Cardiac septum (tissue), 1 donor: ENCODE measurements around the gene SIN3A. TPM values are rescaled to one million over a fixed set of nuclear protein-coding genes. Genes with fewer than 3 reads are reported as not detected.
"Not testable (repeated sequence)": the region's sequence is repeated elsewhere in the genome, so short reads cannot be mapped to it uniquely, and the experiment has no call there.

Source experiments
- DNase-seq: peaks from one replicate; pipeline ENCODE4 v3.0.0-alpha.2; 2020; ENCODE audit warnings: low spot score
- intact Hi-C: fragments of 100-400 bp; cut with DNase I; formaldehyde crosslinking; loops from one replicate; pipeline ENCODE4 v1.14.0; 2022
- total RNA-seq: library from RNA; stranded (reverse); fragmentation: NEBNext Ultra II Directional; extraction: Animal tissue kit (Norgen Biotek cat#: 25700); gene quantifications from one replicate; pipeline ENCODE4 v1.2.1, GENCODE V29; 2021
- donor health status: DM: no; HTN: no; CAD: no.

SIN3A gene
- total RNA-seq, 1 donor from 2014 or later, result 30.6 TPM

- no peak for DNase-seq
- intact Hi-C loops, result no loop called here
These were observed 104.1 kb downstream of the SIN3A start for GRCh38 chr15:75347222-75348033.

GRCh38 chr15:75346796-75347221 is 104.7 kb downstream of the SIN3A start, which contains the start of gene NEIL1:
NEIL1 (plus strand) TSS chr15:75347039; CDS start chr15:75348906, 1,867 bp downstream.
- no peak for DNase-seq
- intact Hi-C loops, result no loop called here

GRCh38 chr15:75343953-75344352 is 107.5 kb downstream of the SIN3A start:
- intact Hi-C loops, DNase-seq: not testable (repeated sequence)

GRCh38 chr15:75342221-75342620 is 109.3 kb downstream of the SIN3A start:
- DNase-seq, result no peak
- intact Hi-C loops, result no loop called here

GRCh38 chr15:75339531-75340240 is 111.8 kb downstream of the SIN3A start:
- no peak for DNase-seq
- intact Hi-C loops, result no loop called here

- DNase-seq, result no peak
- intact Hi-C loops, result no loop called here
These were observed 112.7 kb downstream of the SIN3A start for GRCh38 chr15:75338661-75339240.

- intact Hi-C loops, result no loop called here
These were observed 115.7 kb downstream of the SIN3A start, which contains the start of gene COMMD4 for GRCh38 chr15:75335705-75336355. COMMD4 (plus strand) TSS chr15:75336063; CDS start chr15:75336090, 27 bp downstream.

GRCh38 chr15:75335313-75335704 is 116.2 kb downstream of the SIN3A start:
- intact Hi-C loops, result no loop called here
- no peak for DNase-seq

More at GRCh38 chr15:75335705-75336355, 115.7 kb downstream of the SIN3A start, which contains the start of gene COMMD4:
- DNase-seq, result peak; percentile 97

- DNase-seq, intact Hi-C loops: not testable (repeated sequence)
These were observed 117.7 kb downstream of the SIN3A start for GRCh38 chr15:75333654-75334419.

GRCh38 chr15:75332093-75332492 is 119.4 kb downstream of the SIN3A start:
- intact Hi-C loops, DNase-seq: not testable (repeated sequence)

GRCh38 chr15:75329571-75329970 is 121.9 kb downstream of the SIN3A start:
- intact Hi-C loops, result loop anchor here (10.0 kb wide), 1 partner anchor 115 kb away; no protein-coding TSS in a partner anchor
- DNase-seq, result no peak

- no peak for DNase-seq
- intact Hi-C loops, result loop anchor here (10.0 kb wide), 1 partner anchor 114 kb away; no protein-coding TSS in a partner anchor
These were observed 122.8 kb downstream of the SIN3A start for GRCh38 chr15:75328493-75329314.

- intact Hi-C loops, result loop anchor here (10.0 kb wide), 1 partner anchor 113 kb away; no protein-coding TSS in a partner anchor
- DNase-seq, result no peak
These were observed 124.0 kb downstream of the SIN3A start for GRCh38 chr15:75327491-75327890.

GRCh38 chr15:75327005-75327404 is 124.5 kb downstream of the SIN3A start:
- no peak for DNase-seq
- intact Hi-C loops, result loop anchor here (10.0 kb wide), 1 partner anchor 112 kb away; no protein-coding TSS in a partner anchor

GRCh38 chr15:75325922-75326321 is 125.6 kb downstream of the SIN3A start:
- intact Hi-C loops, result loop anchor here (10.0 kb wide), 1 partner anchor 111 kb away; no protein-coding TSS in a partner anchor
- no peak for DNase-seq

- no peak for DNase-seq
- intact Hi-C loops, result loop anchor here (10.0 kb wide), 1 partner anchor 107 kb away; no protein-coding TSS in a partner anchor
These were observed 129.8 kb downstream of the SIN3A start for GRCh38 chr15:75321711-75322110.
